Measurements from ENCODE around the gene TIMP4.

Gene TIMP4

DNA sequence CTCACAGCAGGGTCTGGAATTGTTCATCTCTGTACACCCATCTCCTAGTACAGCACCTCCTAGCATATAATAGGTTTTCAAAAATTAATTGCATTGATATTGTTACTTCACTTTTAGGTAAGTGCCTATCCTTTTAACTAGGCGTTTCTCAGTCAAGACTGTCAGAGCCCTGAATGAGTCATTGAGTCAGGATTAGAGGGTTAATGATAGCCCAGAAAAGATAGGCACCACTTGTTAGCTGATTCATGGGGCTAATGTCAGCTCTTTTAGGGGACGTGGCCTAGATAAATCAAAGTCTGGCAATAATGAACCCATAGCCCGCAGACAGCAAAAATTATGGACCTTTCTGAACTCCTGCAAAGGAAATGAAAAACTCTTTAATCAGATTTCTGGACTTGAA lies 42.9 kb downstream of the TIMP4 start:
- Histone ChIP-seq H3K4me2 (ENCODE audit: low read length) (no peak overlapping the region), H3K27ac (ENCODE audit: low read depth, low read length) (no peak overlapping the region), H3K4me3 (ENCODE audit: low read length) (no peak overlapping the region), H3K27me3 (ENCODE audit: control insufficient read depth, low read length) (peaks cover 23% of the 10 kb centered on the region), H3K36me3 (ENCODE audit: control insufficient read depth, low read length) (no peaks in the 10 kb centered on the region), H3F3A (ENCODE audit: control insufficient read depth, insufficient read depth) (no peaks in the 10 kb centered on the region), H3K9me3 (ENCODE audit: control insufficient read depth, insufficient read depth, low read length) (no peaks in the 10 kb centered on the region), H3K79me2 (ENCODE audit: control insufficient read depth, low read length) (no peaks in the 10 kb centered on the region), H3K9me2 (replicated peaks; ENCODE audit: control insufficient read depth, low read length) (no peaks in the 10 kb centered on the region), H4K20me1 (ENCODE audit: control insufficient read depth, insufficient read depth, low read depth, low read length) (no peaks in the 10 kb centered on the region), H3K4me1 (ENCODE audit: control insufficient read depth, low read length) (peaks cover 6% of the 10 kb centered on the region)
- TF ChIP-seq CTCF (IDR thresholded peaks at IDR 0.05; ENCODE audit: low read depth, low read length, poor library complexity, severe bottlenecking) (no peak), EZH2phosphoT487 (IDR thresholded peaks at IDR 0.05; ENCODE audit: borderline replicate concordance, low read length) (no peak)

- Histone ChIP-seq H3K4me1 (ENCODE audit: control insufficient read depth, low read length) (peaks cover under 1% of the 10 kb centered on the region), H3K79me2 (ENCODE audit: control insufficient read depth, low read length) (no peaks in the 10 kb centered on the region), H4K20me1 (ENCODE audit: control insufficient read depth, insufficient read depth, low read depth, low read length) (no peaks in the 10 kb centered on the region), H3K27ac (ENCODE audit: low read depth, low read length) (no peak overlapping the region), H3K4me2 (ENCODE audit: low read length) (no peak overlapping the region), H3K9me3 (ENCODE audit: control insufficient read depth, insufficient read depth, low read length) (no peaks in the 10 kb centered on the region), H3K36me3 (ENCODE audit: control insufficient read depth, low read length) (no peaks in the 10 kb centered on the region), H3K4me3 (ENCODE audit: low read length) (no peak overlapping the region), H3F3A (ENCODE audit: control insufficient read depth, insufficient read depth) (no peaks in the 10 kb centered on the region), H3K9me2 (replicated peaks; ENCODE audit: control insufficient read depth, low read length) (no peaks in the 10 kb centered on the region), H3K27me3 (ENCODE audit: control insufficient read depth, low read length) (peaks cover 23% of the 10 kb centered on the region)
- no peak for TF ChIP-seq EZH2phosphoT487 (IDR thresholded peaks at IDR 0.05; ENCODE audit: borderline replicate concordance, low read length)
- no peak for TF ChIP-seq CTCF (IDR thresholded peaks at IDR 0.05; ENCODE audit: low read depth, low read length, poor library complexity, severe bottlenecking)
Measured at GRCh38 chr3:12115104-12115503, 43.6 kb downstream of the TIMP4 start.

DNA sequence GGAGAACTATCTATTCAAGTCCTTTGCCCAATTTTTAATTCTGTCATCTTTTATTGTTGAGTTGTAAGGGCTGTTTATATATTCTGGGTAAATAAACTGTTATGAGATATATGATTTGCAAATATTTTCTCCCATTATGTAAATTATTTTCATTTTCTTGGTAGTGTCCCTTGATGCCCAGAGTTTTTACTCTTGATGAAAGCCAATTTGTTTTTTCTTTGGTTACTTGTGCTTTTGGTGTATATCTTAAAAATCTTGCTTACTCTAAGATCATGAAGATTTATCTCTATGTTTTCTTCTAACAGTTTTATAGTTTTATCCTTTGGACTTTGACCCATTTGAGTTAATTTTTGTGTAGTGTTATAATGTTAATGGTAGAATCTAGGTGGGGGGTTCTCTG lies 44.5 kb downstream of the TIMP4 start:
- Histone ChIP-seq H3K4me2 (ENCODE audit: low read length) (no peak overlapping the region), H3K9me3 (ENCODE audit: control insufficient read depth, insufficient read depth, low read length) (no peaks in the 10 kb centered on the region), H3K9me2 (replicated peaks; ENCODE audit: control insufficient read depth, low read length) (no peaks in the 10 kb centered on the region), H3K36me3 (ENCODE audit: control insufficient read depth, low read length) (no peaks in the 10 kb centered on the region), H4K20me1 (ENCODE audit: control insufficient read depth, insufficient read depth, low read depth, low read length) (no peaks in the 10 kb centered on the region), H3K4me1 (ENCODE audit: control insufficient read depth, low read length) (no peaks in the 10 kb centered on the region), H3F3A (ENCODE audit: control insufficient read depth, insufficient read depth) (no peaks in the 10 kb centered on the region), H3K27ac (ENCODE audit: low read depth, low read length) (no peak overlapping the region), H3K27me3 (ENCODE audit: control insufficient read depth, low read length) (peaks cover 20% of the 10 kb centered on the region), H3K4me3 (ENCODE audit: low read length) (no peak overlapping the region), H3K79me2 (ENCODE audit: control insufficient read depth, low read length) (no peaks in the 10 kb centered on the region)
- TF ChIP-seq EZH2phosphoT487 (IDR thresholded peaks at IDR 0.05; ENCODE audit: borderline replicate concordance, low read length) (no peak), CTCF (IDR thresholded peaks at IDR 0.05; ENCODE audit: low read depth, low read length, poor library complexity, severe bottlenecking) (no peak)

Data from DOHH2 (cell line).